ENCODE data around the gene FBXO8.

Gene FBXO8

DNA sequence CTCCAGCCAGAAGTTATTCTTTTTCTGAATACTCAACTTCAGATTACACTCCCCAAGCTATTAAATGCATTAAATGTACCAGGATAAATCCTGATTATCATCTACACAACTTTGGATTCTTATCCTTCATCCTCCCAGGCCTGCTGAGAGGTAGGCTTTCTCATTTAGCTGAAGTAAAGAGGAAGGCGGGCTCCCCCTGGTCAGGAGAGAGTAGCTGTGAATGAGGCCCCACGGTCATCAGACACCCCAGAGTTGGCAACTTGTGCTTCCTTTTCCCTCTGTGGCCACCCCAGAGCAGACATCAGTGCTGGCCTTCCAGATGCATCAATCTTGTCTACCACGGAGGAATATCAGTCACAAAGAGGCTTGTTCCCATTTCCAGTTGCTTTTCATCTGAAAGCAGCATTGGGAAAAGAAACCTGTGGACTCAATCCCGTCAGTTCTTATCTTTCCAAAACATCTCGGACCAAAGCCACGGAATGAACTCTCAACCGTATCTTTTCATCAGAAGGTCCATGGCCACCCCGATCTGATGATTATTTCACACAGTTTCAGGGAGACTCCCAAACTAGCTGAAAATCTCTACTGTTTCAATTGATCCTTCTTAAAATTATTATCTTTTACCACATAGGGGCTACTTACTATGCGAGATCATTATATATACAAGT is 79.2 kb downstream of the FBXO8 start:
- no peak for DNase-seq

DNA sequence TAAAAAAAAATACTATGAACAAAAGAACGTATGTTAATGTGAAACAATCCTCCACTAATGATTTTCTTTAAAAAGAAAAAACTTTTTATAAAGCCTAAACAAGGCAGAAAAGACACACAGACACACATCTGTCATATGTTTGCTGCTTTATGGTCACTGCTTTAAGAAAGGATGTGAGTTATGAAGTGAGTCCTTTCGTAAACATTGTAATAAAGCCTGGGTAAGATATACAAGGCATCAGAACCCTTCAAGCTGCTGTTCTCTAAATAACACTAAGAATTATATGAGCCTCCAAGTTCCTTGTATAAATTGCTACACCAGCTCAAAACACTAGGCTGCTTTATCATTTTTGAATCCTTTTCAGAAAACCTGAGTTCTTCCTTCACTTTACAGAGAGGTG is 81.6 kb downstream of the FBXO8 start:
- DNase-seq, result no peak

DNA sequence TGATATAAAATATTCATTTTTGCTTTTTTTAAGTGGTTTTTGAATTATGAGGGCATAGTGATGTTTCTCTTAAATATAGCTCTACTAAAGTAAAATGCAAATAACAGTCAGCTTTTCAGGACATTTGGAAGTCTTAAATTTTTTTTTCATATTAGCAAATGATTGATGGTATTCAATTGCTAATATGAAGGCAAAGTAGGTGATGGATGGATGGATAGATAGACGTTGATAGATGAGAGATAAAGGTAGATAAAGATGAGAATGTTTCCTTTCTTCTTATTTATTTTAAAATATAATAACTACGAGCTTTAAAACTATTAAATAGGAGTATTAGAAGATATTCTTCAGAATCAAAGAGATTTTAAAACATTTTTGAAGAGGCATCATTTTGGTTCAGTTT is 83.7 kb downstream of the FBXO8 start:
- no peak for DNase-seq

DNA sequence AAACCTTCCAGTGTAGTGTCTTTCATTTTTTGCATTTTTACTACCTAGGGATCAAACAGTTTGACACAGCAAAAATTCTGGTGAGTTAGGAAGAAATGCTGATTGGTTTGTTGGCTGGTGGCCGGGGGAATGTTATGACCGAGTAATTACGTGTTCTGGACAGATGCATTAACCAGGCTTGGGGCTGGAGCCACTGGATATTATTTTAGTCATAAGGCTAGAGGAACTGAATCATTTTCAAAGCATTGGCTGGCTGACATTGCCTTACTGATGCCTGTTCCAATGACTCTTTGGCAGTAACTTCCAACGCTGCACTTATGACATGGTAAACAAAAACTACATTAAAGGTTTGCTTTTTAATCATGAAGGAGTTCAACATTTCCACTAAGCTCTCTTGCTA is 84.6 kb downstream of the FBXO8 start:
- no peak for DNase-seq

DNA sequence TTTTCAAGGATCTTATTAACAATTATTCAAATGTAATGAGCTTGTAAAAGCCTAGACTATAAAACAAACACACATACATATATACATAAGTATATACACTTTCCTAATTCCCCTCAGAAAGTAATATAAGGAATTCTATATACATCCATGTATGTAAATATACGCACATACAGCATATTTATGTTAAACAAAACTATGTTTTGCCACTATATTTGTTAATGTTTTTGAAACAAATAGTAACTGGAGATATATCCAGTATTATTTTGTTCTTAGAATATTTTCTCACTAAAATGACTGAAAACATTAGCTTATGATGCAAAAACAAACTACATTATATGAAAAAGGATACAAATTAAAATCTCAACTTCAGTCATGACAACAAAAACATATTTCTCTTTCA is 85.1 kb downstream of the FBXO8 start:
- no peak for DNase-seq

DNA sequence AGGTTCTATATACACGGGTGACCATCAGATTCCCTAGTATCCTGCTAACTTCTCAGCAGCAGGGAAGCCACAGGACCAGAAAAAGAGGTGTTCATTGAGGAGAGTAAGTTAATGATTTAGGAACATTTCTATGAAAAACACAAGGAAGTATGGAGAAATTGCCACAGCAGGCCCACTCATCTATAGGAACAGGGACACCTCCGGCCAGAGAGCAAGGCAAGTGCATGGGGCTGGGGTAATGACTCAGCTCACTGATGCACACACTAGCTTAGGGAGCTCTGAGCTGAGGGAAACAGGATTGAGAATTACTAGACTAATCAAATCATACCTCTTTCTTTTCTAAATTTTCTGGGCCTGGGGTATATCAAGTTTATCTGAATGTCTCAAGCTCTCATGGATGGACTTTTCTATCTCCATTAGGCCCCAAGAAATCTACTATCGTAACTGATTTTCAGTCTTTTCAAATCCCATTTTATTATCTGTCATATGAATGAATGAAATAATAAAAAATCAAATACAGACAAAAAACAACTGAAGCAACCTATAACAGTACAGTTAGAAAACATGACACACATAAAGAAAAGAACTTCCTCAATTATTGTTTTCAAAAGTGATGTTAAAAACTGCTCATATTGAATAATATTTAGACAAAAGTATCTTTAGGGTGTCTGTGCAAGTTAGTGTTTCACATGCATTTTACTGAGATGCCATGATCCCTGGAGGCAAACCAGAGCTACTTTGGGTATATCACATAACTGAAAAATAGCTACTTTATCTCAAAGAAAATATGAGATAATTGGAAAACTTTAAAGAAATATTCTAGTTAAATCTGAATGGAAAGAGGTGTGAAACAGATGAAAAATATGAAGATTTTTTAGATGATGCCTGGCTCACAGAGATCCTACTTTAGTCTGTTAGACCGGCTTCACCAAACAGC is 89.8 kb downstream of the FBXO8 start:
- no peak for DNase-seq

DNA sequence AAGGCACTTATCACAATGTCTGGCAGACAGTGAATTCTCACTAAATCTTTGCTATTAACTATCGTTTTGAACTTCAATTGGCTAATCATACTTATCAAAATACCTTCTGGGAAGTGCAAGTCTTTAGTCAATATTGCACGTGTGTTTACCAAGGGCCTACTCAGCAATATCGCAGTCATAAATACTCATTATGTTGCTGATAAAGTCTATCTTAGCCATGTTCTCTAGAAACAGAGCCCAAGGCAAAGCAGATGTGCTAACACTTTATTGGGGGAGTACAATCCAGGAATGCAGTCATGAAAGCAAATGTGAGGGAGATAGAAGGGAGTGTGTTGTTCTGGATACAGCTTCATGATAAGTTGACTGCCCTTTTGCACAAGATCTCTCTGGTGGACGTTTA is 90.5 kb downstream of the FBXO8 start:
- DNase-seq, result no peak

DNA sequence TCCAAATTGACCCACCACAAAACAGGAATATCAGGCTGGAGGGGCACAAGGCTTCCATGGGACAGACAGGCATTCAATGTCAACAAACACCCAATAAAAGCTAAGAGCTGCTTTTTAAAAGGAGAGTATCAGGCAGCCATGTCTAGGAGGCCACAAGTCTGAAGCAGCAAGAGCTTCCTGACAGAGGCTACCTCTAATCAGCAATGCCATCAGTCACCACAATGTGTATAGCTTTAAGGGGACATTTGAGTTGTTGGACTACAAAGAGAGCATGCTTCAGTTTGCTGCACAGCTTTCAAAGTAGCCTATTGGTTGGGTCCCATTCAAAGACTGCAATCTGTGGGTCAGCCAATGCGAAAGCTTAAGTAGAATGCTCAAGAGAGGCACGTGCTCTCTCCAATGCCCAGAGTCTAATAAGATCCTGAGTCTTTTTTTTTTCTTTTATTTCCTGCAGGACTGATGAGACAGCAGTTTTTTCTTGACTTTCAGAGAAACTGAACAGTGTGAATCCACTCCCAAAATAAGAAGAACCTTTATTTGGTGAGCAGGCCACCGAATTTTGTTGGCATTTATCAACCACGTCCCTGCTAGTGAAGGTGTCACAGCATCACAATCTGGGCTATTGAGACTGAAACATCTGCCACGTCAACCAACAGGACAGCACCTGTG is 92.5 kb downstream of the FBXO8 start:
- no peak for DNase-seq

DNA sequence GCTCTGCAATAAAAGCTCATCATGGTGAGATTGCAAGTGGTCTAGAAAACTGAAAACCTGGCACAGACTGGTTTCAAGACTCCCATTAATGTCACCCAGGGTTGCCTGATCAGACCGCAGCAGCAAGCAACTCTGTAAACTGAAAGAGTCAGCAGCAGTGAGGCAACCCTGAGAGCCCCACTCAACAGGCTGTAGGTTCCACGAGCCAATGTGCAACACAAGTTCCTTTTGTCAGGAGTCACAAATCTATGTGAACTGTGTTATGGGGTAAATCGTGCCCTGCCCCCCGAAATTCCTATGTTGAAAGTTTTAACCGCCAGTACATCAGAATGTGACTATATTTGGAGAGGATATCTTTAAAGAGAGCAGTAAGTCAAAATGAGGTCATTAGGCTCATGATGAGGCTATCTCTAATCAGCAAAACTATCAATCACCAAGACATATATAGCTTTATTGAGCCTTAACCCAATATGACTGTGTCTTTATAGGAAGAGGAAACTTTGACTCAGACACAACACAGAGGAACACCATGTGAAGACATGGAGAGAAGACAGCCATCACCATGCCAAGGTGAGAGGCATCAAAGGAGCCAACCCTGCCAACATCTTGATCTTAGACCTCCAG is 94.0 kb downstream of the FBXO8 start:
- no peak for DNase-seq

Measured in effector CD8-positive, alpha-beta T cell (primary cell).